ENCODE measurements around the gene KHDC4.

Gene KHDC4

DNA sequence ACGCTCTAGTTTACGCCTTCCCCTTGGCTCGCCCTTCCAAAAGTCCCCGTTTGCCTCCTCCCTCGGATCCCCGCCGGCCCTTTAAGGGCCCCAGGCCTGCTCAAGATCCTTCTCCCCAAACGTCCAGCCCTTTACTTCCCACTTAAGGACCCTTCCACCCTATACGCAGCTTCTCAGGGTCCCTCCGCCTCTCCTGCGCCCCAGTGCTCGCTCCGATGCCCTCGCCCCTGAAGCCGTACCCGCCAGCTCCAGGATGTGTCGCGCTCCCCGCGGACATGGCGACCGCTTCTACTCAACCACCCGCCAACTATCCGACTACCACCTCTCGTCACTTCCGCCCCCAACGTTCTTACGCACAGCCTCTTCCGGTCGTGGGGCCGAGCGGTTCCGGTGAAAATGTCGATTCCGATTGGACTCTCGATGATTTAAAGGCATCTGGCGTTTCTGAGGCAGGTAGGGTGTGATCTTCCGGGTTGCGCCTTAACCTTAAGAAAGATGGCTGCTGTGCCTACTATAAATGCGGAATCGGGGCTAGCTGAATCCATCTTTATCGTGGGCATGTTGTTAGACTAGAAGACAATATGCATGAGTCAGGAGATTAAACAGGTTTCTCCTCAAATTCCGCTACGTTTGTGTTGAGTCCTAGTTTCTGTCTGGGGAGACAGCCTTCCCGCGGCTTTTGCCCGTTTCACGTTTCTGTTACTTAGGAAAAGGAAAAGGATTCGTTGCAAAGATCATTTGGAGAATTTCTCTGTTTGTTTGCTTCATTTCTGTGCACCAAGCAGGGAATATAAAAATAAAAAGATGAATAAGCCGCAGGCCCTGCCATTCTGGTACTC is at the start of gene KHDC4:
KHDC4 (minus strand) TSS at position 317 of the 839 bp plus-strand sequence; CDS start at position 277, 40 bp downstream.
- DNase-seq: peak; percentile 92

DNA sequence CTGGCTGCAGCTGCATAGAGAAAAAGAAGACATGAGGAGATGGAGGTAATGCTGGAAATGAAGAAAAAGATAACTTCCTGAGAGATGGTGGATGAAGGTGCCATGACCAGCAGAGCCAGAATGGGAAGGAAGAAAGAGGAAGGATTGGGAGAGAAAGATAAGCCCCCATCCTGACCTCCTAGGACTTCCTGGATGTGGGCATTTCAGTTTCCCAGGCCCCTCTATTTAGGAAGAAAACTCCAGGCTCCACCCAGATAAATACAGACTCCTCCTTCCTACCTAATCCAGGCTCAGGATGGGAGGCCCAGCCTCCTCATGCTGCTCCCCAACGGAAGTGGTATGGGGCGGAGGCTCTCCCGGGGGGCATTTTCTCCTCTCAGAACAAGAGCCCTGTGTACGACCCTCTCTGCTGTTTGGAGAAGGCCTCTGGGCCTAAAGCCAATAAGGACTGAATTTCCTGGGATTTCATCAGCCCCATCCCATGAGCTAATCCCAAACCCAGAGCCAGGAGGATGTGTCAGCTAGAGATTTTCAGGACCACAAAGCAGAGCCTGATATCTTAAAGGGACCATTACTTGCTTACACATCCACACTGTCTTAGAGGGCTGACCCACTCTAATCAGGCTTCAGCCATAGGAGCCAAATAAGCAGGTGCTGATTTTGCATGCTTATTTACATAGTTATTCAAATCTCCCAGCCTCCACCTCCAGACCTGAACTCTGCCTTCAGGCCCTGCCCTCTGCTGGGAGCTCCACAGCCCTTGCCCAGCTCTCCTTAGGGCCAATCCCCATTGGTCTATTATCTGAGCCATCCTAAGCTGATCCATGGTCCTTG is 49.2 kb upstream of the KHDC4 start:
- no peak for DNase-seq

DNA sequence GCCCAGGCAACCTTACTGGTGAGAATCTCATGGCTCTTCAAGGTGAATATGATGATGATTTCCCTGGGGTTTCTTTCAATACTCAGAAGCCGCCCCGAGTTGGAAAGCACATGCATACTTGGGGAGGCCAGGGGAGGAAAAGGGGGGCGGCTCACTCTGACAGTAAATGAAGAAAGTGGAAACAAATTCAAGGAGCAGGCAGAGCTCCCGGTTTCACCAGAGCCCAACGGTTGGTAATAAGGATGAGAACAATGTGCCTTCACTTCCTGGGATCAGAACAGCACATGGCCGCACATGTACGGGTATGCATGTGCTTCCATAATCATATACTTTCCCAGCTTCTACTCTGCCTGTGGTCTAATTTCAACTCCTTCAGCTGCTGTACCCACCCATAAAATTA is 47.9 kb upstream of the KHDC4 start:
- no peak for DNase-seq

DNA sequence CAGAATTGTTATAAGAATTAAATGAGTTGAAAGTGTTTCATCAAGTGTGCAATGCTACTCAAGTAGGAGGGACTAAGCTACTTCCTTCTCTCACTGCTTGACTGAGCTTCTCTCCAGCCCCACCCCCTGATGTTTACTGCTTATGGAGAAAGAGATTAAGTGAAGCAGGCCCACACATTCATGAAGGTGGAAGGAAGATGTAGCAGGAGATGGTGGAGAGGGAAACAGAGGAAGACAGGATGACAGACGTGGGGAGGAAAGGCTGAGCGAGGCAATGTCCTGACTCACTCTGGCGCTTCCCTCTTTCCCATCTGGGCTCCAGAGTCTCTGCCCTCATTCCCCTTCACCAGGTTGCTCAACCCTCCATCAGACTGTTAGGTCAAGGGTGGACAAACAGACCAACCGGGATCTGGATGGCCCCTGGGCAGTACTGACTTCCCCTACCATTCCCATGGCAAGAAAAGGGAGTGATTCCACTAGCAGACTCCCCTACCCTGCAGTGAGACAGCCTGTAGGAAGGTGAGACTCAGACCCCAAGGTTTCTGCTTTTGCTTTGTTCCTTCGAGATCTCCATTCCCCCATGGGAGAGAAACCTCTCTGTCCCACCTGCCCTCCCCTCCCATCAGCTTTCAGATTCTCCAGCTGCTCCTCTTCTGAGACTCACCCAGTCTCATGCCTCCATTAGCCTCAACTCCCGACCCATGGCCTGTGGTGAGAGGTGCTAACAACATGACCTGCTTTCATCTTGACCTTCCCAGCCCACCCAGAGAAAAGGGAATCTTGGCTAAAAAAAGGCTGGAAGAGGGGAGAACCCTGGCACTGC is 47.3 kb upstream of the KHDC4 start:
- peak; percentile 38 for DNase-seq

DNA sequence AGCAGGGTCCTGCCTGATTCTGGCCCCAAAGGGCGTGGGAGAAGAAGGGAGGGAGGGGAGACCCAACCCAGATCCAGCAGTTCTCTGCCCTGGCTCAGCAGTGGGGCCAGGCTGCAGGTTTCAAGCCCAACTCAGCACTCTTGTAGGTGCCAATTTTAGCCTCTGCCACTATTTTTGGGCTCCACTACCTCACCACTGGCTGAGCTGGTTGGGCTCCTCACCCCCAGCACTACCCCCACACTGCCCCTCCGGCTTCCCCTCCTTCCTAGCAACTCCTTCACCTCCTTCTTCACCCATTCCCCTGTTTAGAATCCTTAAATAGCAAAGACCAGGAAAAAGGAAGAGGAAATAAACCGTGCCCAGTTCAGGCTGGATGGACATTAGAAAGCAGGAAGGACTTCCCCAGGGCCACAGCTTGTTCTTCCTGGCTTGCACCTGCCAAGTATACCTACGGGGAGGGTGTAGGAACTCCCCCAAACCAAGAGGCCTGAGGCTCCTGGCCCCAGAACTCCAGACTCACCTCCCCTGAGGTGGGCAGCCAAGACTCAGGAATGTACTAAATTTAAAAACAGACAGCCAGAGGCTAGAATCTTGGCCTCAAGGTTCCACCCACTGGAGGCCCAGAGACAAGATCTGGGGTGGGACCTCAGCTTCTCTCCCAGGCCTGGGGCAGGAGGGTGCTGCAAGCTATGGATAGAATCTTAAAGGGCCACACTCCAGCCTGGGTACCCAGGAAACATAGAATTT is 45.6 kb upstream of the KHDC4 start:
- DNase-seq: no peak

DNA sequence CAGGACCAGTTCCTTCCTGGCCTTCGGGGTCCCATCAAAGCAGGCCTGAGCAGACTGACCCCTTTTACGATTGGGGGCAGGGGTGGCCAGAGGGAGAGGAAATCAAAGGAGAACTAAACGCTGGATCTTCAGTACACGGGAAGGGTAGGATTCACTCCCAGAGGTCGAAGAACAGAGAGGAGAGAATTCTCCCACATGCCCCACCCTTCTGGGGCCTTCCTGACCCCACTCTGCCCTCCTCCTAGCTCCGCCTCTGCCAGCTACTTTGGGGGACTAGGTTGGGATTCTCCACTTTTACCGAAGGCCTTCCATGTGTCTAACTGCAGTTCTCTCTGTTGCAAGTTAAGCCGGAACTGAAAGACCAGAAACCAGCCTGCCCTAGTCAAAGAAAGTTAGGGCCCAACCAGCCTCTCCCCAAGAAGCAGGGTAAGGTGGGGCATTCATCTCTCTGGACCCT is 44.8 kb upstream of the KHDC4 start:
- no peak for DNase-seq

DNA sequence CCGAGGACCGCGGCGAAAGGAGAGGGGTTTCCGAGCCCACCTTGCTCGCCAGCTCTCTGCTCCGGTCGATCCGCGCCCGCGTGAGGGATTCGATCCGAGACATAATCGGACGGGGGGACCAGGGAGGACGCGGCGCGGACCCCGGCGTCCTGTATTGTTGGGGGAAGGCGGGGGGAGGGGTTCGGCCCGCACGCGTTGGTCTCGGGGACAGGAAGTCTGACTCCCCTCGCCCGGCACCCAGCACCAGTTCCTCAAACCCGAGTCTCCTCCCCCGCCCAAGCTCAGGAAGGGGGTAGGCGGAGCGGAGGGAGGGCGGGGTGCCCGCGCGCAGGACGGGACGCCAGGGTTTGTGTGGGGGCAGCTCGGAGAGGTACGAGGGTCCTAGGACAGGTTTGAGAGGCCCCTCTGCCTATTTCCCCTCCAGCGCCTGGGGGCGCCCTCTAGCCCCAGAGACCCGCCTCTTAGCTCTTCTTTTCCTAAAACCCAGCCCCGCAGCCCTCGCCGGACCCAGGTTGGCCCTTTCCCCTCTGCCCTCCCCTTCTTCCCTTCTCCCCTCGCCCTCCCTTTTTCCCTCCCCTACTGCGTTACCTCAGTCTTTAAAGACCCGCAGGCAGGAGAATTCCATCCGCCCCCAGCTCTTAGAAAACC is 44.2 kb upstream of the KHDC4 start, which contains the start of gene ARHGEF2:
ARHGEF2 (minus strand) TSS at position 223 of the 648 bp plus-strand sequence; CDS start at position 103, 120 bp downstream.
- peak; percentile 78 for DNase-seq

DNA sequence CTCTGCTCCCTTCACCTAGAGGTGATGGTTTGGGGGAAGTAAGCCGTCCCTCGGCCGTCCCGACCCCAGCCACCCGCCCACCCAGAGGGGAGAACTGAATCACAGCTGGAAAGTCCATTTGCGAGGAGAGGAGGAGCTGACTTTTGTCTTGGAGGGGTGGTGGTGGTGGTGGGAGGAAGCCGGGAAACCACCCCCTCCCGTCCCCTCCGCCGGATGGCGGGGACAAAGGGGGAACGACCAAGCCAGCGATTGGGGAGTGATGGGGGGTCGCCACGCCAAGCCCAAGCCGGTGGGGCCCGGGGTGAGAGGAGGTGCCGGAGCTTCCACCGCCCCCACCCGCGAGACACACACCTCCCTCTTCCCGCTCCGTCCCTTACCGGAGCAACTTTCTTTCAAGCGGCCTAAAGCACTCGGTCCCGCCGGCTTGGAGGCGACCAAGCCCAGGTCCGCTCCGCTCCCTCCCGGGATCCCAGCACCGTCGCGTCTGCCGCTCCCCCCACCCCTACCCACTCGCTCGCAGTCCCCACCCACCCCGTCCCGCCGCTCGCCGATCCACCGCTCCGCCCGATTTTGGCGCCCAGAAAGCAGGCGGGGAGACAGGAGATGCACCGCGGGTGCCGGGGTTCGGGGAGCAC is 43.6 kb upstream of the KHDC4 start:
- peak; percentile 62 for DNase-seq

DNA sequence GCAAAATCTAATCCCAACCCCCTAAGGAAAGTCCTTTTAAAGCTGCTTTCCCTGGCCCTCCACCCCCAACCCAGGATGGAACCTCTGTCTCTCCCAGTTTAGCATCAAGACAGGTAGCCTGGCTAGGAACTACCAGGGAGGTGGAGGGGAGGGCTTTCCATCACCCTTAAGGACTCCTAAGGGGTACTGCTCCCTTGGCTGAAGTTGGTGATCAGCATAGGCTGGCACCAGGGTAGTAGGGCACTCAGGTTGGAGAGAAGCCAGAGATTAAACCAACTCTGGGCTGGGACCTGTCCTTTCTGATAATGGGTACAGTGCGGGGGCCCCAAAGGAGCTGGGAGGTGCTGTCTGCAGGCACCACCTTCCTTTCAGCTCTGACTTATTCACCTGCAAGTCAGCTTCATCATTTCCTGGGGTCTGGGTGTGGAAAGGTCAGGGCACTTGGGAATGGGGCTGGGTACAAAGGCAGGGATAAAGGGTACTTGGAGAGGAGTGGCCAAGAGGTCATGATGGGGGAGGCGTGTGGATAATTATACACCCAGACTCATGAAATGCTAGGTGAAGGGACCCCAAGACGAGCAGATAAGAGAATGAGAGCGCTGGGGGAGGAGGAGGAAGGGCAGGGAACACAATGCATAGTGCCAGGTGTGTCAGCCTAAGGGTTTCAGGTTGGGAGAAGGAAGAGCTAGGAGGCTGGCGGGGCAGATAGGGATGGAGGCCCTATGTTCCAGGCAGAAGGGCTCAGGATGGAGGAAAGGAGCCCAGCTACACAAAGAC is 42.9 kb upstream of the KHDC4 start:
- DNase-seq: no peak

DNA sequence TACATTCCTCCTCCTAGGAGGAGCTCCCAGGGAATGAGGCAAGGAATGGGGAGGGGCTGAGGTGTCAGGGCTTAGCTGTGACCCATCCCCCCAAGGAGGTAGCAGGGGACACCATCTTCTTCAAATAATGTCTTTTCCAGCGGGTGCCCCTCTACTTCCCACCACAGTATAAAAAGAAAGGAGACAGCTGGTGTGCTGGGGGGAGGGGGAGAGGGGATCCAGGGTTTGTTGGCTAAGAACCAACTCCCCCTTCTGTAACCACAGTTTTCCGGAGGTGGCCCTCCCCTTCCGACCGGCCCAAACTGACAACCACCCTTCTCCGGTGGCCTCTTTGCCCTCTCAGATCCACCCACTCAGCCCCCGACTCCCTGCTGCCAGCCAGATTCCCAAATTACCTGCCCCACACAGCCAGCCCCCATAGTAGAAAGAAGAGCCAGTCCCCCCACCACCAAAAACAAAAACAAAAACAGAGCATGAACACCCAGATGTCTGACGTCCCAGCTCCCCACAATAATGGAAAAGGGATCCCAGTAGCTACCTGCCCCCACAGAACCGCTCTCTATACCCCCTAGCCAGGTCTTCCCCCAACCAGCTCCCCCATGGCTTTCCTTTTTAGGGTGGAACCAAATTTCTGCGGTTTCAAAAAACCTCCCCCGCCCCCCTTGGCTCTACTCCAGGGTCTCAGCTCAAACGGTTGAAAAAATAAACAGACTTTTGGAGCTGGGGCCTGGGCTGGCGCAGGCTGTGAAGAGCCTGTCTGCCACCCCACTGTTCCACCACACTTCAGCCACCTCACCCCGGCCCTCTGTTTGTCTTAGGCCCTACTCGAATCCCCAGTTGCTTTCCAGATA is 42.1 kb upstream of the KHDC4 start:
- DNase-seq: peak; percentile 60

DNA sequence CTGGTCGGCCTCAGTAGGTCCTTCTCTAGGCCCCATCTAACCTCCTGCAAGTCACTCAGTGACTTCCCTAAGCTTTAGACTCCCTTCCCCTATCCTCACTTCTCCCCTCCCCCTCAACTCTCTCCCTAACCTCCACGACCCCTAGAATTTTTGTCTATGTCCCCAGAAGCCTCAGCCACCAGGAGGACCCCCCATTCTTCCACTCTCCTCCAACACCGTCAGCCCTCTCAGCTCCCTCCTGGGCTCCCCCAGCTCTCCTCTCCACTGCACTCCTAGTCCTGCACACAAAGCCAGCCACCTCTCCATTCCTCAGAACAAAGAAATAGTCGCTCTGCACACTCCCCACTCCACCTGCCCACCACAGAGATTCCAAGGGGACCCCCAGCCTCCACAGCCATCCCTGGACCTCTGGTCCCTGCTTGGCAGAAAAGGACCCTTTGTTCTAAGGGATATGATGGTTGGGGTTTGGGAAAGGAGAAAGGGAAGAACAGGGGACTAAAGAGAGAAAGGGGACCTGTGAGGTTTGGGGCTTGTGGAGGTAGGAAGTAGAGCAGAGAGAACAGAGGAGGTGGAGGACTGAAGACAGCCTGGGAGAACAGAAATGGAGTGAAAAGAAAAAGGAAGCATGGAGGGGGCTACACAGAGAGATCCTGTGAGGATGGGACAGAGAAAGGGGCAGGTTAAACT is 41.3 kb upstream of the KHDC4 start:
- DNase-seq: no peak

DNA sequence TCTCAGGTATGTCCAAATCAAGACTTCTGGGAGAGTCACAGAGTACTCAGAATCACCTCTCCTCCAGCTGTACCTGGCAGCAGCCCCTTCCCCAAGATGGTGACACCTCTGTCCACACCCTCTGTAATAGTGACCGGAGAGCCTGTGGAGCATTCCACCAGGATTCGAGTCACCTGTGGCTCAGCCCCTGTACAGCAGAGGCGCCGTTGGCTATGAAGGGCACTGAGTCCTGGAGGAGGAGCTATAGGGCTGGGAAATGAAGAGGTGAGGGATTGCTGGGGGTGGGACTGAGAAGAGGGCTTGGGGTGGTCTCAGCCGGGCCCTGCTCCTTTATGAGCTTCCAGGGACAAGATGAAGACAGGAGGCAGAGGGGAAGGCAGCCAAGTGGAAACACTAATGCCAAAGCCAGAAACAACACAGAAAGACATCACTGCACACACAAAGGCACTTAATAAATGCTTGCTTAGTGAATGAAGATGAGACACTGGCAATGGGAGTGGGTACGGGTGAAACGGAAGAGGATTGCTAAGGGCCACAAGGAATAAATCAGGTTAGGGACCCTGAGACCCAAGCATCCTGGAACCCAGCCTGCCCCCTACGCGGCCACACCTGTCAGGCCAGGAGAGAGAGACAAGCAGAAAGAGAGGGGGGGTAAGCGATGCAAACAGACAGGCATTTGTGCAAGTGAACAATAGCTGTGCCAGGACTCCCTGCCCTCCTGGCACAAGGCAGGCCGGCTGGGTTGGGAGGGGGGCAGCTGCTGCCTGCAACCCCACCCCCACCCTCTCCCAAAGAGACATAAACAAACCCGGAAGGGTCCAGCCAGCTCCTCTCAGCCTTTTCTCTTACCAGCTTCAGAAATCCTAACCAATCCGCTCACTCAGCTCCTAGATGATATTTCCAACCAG is 40.2 kb upstream of the KHDC4 start:
- no peak for DNase-seq

DNA sequence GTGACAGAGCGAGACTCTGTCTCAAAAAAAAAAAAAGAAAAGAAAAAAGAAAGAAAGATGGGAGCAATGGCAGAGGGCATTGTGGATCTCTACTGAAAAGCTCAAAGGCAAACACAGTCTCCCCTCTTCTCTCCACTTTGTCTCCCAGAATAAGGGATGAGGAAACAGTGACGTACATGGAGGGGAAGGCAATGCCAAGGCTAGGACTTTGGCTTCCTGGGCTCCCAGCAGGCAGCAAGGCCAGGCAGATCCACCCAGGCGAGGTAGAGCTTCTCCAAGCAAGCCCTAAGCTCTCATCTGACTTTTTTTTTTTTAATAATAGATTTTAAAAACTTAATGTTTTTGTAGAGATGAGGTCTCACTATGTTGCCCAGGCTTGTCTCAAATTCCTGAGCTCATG is 39.5 kb upstream of the KHDC4 start:
- no peak for DNase-seq

DNA sequence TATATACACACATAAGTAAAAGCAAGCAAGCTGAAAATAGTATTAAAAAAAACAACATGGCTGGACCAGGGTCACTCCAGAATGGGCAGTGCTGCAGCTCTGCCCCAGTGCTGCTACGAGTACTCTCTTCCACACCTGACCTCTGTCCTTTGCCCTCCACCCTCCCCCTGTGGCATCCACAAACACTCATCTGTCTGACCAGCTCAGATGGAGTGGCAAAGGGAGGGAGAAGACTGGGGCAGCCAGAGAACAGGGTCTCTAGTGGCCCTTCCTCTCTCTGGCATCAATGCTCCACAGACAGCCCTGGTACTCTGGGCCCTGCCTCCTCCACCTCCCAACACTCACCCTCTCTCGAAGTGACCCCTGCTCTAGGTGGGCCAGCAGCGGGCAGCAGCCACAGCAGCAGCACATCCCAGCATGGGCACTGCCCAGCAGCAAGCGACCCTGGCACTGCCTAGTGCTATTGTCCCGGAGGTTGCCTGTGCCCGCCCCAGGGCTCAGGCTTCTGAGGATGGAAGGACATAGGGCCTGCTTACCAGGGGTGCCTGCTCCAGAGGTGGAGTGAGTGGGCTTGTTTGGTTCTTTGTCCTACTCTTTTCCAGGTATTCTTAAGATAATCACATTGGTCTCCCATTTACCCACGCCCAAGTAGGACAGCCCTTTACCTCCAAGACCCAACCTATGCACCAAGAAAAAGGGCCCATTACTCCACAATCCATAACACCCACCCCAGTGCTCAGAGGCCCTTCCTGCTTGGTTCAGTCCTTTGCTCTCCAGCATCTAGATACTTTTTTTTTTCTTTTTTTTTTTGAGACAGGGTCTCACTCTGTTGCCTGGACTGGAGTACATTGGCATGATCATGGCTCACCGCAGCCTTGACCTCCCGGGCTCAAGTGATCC is 37.9 kb upstream of the KHDC4 start:
- no peak for DNase-seq

DNA sequence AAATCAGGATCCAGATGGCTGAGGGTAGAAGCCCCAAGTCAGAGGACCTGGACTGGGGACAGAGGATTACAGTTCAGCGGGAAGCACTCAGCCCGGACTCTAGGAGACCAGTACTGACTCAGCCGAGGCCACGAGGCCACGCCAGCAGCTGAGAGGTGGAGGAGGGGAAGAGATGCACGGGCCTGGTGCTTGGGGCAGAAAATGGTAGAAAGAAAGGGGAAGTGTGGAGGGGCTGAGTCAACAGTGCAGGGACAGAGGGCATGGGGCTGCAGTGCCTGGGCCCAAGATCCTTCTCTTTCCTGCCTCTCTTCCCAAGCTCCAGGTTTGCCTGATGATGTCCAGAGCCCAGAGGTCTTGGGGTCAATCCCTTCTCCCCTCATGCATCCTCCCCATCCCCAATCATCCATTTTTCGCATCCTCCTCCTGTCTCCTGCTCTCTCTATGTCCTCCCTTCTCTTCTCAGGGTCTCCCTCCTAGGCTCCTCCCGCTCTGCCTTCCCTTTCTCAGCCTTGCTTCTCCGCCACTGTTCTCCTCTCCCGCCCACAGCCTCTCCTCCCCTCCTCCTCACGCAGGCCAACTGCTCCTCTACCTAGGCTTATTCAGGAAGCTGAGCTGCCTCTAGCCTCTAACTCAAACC is 36.4 kb upstream of the KHDC4 start:
- no peak for DNase-seq

DNA sequence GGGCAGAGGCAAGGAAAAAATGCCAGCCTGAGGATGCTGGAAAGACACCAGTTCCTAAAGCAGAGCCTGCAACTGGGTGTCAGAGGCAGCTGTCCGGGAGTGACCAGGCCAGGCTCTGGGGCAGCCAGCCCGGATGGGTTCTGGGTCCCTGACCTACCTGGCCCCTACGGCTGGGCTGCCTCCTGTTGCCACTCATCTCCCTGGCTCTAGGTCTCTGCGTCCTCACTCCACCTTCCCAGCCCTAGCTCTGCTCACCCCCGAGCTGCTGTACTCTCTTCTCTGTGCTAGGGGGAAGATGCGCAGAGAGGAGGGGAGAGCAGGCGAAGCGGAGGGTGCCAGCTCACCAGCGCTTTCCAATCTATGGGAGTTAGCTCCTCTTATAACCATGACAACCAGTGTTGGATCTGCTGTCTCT is 35.2 kb upstream of the KHDC4 start:
- no peak for DNase-seq

Measured in activated naive CD4-positive, alpha-beta T cell treated with anti-CD3 and anti-CD28 coated beads, Interleukin-2, amount 50 U/mL, for 16 hours (primary cell).